HG03060 (cell line): ENCODE measurements around the gene DNAL1.

Experiments
- ATAC-seq: cut with Tn5 transposase; IDR thresholded peaks from one replicate; pipeline ENCODE4 v1.9.1; 2021; ENCODE audit warnings: low read depth, moderate number of reproducible peaks; ENCODE audit not compliant: unreplicated experiment

Gene DNAL1

DNA sequence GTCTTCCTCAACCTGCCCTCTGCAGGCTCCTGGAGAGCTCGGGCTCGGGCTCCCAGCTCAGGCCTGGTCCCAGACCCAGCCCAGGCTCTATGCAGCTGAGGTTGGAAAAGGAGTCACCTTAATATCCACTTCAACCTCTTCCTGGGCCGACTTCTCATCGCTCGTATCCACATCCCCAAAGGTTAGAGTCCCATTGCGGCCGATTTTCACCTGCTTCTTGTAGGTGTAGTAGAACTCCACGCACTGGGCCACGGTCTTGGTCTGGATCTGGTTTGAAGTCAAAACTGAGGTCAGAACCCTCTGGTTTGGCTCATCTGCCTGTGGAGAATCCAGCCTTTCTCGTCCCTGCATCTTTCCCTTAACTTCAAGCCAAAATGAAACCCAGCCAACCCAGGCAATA lies 77.8 kb downstream of the DNAL1 start:
- ATAC-seq, result no peak

DNA sequence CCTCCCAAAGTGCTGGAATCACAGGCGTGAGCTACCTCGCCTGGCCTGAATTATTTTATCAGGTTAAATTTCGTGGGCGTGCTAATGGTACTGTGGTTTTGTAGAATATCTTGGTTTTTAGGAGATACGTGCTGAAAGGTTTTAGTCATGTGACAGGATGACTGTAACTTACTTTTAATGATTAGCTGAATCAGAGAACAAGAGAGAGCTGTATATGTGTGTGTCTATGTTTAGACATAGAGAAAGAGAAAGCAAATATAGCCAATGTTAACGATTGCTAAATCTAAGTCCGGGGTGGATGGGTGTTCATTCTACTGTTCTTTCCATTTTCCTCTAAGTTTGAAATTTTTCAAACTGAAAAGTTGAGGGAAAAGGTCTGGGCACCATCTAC lies 78.6 kb downstream of the DNAL1 start:
- no peak for ATAC-seq

DNA sequence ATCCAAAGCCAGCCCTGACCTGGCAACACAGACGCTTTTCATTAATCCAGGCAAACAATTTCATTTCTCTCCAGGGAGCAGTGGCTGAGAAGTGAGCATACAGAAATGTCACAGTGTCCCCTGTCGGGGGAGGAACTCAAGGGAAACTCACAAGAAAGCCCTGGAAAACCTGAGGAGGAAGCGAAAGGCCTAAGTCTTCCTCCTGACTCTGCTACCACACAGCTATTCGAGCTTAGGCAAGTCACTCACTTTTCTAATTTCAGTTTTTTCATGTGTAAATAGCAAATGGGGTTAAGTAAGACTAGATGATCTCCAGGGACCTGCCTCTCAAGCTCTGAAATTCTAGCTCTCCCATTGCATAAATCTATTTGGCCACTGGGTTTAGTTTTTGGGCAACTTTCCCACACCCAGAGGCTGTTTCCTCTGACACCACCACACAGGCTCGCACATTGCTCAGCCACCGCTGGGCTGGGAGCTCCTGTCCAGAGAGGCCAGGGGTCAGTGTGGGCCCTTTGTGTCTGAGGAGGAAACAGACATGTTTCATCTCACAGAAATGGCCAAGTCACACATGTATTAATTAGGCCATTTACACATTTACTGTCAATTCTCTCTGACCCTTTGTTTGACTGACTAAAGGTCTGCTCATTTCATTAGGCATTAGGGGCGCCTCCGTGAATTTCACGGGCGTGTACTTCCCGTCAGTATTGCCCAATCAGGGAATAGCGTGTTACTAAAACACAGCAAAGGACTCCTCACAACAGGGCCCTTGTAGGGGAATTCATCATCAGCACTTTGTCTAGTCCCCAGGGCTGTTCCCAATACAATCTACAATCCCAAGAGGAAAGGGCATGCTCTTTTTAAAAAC lies 79.2 kb downstream of the DNAL1 start:
- no peak for ATAC-seq

DNA sequence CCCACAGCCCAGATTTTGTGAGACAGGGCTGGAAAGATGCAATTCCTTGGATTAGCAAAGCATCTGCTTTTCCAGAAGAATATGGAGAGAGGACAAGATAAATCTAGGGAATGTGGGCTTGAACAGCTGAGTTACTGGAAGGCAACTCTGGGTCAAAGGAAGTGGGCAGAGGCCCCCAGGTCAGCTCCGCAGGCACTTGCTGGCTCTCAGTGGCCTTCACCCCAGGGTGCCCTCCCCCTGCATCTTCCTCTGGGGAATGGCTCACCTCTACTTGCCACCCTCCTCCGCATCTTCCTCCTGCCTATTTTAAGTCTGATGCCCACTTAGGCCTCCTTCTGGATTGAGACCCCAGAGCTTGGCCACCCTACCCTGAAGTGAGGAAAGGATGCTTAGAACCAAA lies 79.9 kb downstream of the DNAL1 start:
- ATAC-seq, result no peak

DNA sequence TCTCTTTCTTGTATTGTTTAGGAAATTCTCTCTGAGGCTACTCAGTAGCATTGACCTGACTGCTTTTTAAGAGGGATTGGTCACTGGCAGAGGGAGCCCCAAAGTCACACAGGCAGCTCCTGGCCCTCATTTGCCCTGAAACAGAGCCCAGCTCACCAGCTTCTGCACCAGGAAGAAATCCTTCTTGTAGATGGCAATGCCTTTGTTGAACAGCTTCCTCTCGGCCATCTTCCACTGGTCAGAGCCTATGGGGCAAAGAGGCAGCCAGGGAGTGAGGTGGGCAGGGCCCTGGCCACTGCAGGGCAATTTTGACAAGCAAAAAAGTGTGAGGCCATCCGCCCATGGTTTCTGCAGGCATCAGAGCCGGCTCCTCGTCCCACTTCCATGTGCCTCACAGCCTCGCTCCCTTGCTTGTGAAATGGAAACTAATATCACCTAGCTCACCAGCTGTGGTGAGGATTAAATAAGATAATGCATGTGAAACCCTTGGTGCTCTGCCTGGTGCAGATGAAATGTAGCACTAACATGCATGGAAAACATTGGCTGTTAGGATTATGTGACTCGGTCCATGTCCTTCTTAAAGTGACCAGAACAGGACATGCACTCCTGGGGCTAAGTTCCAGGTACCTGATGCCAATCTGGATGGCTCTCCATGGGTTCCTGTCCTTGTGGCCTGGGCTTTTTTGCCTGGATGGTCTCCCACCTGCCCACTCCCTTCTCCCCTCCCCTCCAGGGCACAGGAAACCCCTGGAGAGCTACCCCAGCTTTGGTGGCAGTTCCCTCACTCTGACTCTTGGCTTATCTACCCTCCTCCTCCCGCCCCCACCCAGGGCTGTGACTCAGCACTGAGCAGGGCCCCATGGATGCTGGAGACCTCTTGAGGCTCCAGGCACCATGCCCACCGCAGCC lies 80.6 kb downstream of the DNAL1 start:
- no peak for ATAC-seq

DNA sequence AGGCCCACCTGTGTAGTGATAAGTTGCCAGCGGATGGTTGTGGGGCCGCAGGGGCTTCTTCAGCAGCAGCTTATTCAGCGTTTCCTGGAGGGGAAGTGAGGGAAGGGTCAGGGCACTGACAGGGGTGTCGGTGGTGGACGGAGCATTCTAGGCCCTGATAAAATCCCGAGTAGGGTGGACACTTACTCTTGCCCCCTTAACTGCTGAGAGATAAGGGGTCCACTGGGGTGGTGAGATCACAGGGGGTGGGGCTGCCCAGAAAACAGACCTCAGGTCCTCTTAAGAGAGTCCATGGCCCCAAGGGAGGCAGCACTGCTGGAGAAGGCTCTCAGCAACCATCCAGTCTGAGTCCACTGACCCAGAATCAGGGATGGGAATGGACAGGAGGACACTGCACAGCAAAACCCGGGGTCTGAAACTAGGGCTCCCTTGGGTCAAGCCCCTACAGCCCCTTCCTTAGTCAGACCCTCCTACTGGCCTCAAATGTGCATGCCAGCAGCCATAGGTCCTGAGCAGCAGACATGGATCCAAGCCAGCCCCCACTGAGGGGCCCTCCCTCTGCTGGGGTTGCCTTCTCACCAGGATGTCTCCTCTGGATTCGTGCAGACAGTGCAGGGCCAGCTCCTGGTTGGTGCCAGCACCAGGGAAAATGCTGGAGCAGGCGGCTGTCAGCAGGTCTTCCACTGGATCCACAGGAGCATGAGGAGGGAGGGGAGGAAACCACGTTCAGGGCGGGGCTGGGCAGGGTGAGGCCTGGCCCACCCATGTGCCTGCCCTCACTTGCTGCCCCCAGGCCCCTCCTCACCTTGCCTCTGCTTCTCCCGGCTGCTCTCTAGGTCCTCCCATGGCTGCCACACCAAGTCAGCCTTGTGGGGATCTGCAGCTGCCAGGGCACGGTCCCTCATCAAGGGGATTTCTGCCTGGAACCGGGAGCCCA lies 81.5 kb downstream of the DNAL1 start:
- no peak for ATAC-seq

DNA sequence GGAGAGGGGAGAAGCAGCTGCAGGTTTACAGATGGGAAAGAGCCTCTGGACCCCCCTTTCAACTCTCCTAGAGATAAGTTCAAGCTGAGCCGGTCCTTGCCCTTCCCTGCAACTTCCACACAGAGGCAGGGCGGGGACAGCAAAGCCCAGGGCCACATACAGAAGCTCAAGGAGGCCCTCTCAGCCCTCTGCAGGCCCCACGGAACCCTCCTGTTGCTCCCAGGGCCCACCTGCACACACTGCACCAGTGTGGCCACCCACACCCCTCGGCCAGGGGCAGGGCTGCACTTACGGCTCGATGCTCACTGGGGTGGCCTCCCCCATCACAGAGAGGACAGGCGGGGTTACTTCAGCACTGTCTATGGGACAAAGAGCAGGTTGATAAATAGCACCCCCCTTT lies 82.4 kb downstream of the DNAL1 start:
- ATAC-seq, result no peak

DNA sequence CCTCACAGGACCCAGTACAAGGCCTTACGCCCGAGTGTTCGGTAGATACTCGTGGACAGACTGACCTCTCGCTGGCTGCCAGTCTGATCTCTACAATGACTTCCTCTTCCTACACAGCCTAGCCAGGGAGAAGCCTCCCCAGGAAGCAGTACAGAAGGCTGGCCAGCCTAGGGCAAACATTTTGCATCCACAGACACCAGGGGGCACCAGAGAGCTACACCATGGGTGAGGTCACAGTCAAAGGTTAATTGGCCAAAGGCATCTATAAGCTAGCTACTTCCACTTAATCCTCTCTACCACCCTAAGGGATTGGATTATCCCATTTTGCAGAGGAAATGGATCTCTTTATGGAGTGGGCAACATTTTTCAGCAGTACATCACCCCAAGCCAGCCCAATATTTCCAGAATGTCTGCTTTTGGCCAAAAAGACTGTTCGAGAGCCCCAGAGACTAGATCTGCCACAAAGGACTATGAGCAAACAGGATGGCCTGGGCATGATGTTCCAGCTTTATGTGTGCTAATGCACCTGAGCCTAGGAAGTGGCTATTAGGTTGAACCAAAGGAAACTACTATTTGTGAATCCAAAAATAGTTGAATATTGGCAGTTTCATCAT lies 84.0 kb downstream of the DNAL1 start:
- ATAC-seq, result no peak

DNA sequence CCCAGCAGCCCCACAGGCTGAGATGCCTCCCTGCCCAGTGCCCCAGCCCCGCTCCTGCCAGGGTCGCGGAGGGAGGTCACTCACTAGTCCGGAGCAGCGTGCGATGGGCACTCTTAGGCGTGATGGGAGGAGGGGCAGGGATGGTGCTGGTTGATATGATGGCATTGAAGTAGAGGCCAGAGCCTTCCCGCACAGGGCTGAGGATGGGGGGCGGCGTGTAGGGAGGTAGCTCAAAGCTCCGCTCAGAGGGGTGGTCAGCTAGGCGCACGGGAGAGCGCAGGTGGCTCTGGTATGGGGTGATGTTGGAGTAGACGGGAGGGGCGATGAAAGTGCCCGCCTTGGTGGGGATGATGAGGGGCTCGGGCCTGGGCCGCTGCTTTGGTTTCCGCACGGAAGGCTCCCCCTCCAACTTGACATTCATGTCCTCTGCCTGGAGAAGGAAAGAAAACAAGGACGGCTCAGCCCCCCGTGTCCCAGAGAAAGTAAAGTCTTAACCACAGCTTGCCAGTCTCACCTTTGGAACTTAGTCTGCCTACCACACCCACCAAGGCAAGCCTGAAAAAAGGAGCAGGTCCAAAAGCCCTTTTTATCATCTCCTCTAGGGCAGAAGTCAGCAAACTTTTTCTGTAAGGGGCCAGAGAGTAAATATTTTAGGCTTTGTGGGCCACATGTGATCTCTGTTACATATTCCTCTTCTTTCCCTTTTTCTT lies 84.9 kb downstream of the DNAL1 start:
- no peak for ATAC-seq

DNA sequence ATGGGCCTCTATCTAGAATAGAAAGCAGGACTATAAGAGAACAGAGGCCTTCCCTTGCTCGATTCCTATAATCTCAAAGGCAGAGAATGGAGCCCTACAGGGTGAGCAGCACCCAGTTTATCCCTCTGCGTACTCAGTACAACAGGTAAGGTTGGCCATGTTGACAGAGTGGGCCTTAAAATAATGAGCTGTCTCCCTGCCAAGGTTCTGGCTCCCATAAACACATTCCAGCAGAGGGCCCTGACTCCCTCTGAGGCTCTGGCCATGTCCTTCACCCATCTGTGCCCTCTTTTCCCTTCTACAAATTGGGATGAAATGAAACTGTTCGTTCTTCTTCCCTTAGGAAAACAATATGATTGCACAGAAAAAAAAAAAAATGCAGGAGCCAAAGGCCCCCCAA lies 86.3 kb downstream of the DNAL1 start:
- ATAC-seq, result no peak

DNA sequence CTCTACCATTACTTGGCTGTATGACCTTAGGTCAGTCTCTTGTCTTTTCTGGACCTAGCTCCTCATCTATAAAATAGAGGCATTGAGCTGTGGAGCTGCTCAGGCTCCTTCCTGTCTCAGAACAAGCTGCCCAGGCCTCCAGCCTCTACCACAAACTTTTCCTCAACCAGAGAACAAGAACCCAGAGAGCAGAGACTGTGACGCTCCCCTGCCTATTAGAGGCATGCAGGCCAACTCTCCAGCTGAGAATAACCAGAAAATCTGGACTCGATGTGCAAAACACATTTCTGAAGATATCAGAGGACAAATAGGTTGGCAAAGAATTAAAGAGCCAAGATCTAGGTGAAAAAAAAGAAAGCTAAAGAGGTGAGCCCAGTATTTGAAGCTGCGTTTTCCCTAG lies 87.2 kb downstream of the DNAL1 start:
- no peak for ATAC-seq

DNA sequence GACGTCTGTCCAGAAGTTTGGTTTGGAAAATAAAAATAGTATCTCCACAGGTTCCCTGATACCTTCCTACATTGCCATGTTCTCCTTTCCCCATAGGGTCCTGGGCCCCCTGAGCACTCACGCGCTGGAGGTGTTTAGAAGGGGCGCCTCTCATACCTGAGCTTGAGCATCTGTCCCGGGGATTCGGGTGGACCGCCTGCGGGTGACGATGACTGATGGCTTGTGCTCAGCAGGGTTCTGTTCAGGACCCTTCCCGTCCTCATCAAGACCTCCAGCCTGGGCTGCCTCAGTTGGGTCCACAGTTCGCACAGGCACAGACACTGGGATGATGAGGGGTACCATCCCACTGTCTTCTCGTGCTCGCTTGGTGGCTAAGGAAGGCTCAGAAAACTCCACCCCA lies 92.1 kb downstream of the DNAL1 start:
- no peak for ATAC-seq

DNA sequence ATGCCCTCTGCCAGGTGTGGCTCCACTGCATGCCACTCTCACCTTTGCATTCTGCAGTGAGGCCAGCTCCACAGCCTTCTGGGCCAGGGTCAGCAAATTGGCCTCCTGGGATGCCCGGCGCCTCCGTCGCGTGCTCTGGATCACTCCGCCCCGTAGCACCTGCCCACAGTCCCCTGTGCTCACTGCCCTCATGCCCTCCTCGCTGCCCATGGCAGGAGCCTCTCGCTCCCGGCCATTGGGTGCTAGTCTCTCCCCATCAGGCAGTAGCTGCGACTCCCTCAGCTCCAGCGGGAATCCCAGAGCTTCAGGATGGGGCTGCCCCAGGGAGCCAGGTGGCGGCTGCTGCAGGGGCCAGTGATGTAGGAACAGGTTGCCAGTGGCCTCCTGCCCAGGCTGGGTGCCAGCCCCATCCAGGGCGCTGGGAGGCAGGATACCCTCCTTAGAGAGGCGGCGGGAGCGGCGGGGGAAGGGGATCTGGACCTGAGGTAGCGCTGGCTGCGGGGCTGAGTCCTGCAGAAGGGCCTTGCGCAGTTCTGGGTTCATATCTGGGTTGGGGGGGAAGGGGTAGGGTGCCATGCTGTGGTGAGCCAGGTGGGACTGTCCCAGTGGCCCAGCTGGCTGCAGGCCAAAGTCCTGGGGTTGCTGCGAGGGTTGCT lies 93.9 kb downstream of the DNAL1 start:
- no peak for ATAC-seq

DNA sequence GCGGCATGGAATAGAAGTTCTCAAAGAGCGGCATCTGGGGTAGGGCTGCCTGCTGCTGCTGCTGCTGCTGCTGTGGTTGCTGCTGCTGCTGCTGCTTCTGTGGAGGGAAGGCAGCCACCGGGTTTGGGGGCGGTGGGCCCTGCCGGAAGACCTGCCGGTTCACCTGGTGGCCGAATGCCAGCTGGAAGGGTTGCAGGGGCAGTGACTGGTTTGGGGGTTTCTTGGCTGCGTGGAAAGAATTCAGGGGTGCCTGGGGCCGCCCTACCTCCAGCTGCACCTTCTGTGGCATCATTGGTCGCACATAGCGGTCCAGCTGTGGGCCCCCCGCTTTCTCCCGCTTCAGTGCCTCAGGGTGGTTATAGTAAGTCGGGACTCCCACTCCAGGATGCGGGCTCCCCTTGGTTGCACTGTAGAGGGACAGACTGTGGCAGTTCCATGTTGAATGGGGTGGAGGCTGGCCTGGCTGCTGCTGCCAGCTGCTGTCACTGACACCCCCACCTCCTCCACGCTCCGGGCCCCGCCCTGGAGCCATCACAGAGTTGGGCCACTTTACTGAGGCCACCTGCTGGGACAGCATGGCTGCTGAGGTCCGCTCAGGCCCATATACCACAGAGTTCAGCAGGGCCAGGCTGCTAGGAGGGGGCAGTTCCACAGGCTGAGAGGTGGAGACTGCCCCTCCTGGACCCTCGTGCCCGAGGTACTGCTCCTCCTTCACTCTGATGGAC lies 94.5 kb downstream of the DNAL1 start:
- ATAC-seq, result no peak

DNA sequence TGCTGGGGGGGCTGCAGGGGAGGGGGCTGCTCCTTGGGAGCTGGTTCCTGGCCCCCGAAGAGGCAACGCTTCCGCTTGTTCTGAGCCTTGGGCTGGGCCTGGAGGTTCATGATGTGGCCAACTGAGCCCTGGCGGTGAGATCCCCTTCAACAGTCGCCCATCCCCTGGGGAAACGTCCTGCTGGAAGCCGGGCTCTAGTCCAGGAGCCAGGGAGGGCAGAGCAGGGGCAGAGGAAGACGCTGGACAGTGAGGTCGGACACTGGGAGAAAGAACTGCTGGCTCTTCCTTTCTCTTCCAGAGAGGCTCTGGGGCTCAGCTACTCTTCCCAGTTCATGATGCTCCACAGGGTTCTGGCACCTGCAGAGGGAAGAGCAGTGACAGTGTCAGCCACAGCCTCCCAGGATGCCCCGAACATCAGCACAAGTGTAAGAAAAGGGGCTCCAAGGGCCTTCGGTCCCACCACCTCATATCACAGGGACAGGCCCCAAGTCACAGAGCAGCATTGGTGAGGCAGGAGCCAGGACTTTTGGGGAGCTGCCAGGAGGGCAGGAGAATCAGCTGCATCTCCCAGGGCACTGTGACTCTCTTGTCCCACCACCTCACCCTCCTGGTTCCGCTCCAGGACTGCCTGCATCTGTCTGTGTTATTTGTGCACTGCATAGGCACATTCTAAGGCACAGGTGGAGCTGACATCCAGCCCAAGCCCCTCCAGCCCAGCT lies 95.3 kb downstream of the DNAL1 start:
- ATAC-seq, result no peak

DNA sequence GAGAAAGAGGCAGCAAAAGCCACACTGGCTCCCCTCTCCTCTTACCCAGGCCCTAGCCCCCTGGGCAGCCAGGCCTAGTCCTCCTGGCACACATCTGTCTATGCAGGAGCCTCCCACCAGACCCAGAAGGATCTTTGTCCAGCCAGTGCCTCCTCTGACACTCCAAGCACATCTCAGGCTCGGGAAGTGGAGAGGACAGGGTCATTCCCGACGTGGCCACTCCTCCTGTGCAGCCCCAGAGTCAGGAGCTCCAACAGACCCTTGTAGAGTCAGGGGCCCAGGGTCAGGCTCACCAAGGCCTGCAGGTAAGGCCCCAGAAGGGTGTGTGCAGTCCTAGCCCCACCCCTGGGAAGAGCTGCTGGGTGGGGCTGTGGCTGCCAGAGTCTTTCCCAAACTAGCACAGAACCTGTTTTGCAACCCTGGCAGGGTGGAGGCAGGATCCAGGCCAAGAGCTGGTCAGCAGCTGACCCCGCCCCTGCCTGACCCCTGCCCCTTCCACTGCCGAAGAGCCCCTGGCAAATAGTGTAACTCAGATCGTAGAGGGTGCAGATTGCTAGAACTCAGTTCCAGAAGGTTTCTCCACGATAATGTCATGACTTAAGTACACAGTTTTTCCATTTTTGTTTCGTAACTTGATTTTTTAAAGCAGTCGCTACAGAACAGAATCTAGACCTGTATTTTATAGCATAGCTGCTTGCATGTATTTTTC lies 96.0 kb downstream of the DNAL1 start:
- no peak for ATAC-seq

DNA sequence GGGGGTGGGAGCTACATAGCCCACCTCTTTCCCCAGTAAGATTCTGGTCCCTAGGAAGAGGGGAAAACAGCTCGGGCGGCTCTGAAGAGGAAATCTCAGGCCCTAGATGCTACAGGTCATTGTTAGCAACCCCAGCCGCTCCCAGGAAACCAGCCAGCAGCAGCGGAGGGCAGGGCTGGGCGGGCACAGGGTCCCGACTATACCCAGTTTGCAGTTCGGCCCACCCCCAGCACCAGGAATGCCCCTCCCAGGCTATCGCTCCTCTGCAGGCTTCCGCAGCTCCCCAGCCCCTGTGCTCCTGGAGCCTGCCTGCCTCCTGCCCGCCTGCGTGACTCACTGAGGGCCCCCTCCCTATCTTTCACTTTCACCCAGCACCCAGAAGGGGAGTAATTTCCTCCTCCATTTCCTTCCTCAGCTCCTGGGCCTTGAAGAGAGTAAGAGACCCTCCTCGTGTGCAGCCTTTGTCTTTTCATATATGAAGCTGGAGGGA lies 96.6 kb downstream of the DNAL1 start:
- ATAC-seq, result no peak
